Stimulated activated CD8-positive, alpha-beta memory T cell treated with anti-CD3 and anti-CD28 coated beads, Interleukin-7, amount 100 ng/mL, for 48 hours (primary cell): ENCODE results near the gene FUT3.
A peak's percentile ranks its signal among the peaks of the same experiment; 100 is the strongest.

ENCODE experiments used
- DNase-seq, 2 donors: peaks; one replicate each; pipeline ENCODE4 v3.0.0-alpha.2; 2020; ENCODE audit warnings: low read depth in 1 of 2; ENCODE audit errors: extremely low read depth in 1 of 2

The FUT3 gene

DNA sequence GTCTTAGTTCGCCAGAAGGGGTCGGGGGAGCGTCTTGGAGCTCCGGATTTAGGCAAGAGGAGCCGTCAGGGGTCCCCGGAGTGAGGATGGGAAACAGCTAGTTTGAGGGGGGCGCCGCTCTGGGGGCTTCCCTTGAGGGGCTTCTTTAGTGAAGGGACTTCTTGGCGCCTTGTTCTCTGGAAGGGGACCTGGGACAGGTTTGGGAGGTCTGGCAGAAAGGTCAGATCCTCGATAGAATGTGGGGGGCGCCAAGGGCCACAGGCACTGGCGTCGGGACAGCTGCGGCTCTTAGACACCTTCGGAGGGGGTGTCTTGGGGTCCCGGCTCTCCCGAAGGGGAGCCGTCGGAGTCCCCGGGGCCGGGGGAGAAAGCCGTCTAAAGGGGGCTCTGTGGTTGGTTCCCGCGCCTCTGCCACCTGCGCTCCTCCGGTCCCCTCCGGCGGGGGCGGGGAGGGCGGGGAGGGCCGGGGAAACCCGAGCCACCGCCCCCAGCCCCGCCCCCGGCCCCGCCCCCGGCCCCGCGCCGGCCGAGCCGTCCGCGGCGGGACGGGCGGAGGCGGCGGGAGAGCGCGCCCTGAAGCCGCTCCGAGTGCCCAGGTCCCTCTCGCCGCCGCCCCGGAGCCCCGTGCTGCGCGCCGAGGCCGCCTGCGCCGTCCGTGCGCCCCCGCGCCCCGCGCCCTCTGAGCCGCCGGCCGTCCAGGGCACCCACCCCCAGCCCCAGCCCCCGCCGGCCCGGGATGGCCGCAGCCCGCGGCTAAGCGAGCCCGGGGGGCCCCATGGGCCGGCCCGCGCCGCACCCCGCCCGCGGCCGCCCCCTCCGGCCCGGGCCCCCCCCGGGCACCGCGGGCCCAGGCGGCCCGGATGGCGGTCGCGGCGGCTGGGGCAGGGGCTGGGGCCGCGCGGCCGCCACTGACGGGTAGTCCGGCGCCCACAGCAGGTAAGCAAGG is 46.5 kb downstream of the FUT3 start, which contains the start of gene NRTN:
Gene NRTN (plus strand): TSS at position 552 of the 946 bp plus-strand sequence. CDS start 19,099 bp downstream, outside the sequence.
- DNase-seq: no peak

DNA sequence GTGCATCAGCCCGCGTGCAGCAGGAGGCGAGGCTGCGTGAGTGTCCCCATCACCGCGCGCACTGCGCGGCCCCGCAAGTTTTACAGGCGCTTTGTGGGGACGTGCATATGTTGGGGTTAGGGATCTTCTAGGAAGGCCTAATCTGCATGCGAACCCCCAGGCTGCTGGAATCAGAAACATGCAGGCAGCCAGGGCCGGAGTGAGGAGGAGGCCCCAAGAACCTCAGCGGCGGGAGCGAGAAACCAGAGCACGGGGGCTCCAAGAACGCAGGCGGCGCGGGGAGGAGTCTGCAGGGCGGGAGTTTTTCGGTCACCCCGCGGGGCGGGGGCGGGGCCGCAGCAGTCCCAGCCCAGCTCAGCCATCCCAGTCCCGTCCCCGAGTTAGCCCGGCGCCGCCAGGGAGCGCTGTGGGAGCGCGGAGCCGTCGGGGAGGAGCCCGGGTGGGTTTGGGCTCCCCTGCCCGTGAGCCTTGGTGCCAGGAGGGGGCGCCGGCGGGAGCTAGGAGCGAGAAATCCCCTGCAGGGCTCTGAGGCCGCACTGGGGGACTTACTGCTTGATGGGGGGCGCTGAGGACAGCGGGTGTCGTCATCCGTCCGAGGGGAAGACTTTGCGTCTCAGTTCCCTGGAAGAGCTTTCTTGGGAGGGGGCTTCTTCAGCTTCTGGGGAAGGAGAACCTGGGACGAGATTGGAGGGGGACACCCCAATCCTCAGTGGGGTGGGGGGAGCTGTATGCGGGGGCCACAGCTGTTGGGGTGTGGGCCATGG is 47.3 kb downstream of the FUT3 start:
- peak; percentile 90 to 92 for DNase-seq

DNA sequence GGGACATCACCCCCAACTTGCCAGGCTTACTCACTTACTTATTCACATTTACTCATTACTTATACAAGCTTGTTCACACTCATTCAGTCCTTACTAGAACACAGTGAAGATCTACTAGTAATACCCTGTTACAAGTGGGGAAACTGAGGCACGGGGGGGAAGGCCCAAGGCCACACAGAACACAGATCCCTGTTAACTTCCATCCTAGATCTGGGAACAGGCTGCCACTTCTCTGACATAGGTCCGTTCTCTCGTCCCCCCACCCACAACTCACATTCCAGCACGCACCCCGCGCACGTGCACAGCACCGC is 47.9 kb downstream of the FUT3 start:
- DNase-seq: no peak

DNA sequence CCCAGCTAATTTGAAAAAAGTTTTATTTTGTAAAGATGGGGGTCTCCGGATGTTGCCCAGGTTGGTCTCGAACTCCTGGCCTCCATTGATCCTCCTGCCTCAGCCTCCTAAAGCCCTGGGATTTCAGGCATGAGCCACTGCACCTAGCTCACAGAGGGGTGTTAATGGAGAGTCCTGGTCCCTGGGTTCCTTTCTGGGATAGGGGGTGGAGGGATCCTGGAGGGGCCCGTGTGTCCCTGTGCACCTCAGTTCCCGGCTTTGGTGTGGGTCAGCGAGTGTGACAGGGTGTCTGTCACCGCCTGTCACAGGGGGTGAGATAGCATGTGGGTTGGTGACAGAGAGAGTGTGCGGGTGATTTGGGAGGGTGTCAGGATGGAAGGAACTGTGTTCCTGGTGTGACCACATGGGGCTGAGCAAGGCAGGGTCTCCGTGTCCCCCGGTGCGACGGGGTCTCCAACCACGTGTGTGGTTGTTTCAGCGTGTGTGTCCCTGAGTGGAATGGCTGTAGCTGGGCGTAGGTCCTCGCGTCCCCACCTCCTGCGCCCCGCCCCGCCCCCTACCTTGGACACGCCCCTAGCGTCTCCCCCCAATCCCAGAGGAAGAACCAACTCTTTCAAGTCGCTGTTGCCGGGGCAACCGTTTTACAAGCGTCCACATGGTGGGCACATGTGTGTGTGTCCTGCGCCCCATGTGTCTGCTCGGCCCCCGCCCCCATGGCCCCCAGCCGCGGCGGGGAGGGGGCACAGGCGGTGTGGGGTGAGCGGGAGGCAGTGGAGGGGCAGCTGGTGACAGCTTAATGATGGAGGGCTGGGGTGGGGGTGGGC is 49.2 kb downstream of the FUT3 start:
- DNase-seq: no peak

DNA sequence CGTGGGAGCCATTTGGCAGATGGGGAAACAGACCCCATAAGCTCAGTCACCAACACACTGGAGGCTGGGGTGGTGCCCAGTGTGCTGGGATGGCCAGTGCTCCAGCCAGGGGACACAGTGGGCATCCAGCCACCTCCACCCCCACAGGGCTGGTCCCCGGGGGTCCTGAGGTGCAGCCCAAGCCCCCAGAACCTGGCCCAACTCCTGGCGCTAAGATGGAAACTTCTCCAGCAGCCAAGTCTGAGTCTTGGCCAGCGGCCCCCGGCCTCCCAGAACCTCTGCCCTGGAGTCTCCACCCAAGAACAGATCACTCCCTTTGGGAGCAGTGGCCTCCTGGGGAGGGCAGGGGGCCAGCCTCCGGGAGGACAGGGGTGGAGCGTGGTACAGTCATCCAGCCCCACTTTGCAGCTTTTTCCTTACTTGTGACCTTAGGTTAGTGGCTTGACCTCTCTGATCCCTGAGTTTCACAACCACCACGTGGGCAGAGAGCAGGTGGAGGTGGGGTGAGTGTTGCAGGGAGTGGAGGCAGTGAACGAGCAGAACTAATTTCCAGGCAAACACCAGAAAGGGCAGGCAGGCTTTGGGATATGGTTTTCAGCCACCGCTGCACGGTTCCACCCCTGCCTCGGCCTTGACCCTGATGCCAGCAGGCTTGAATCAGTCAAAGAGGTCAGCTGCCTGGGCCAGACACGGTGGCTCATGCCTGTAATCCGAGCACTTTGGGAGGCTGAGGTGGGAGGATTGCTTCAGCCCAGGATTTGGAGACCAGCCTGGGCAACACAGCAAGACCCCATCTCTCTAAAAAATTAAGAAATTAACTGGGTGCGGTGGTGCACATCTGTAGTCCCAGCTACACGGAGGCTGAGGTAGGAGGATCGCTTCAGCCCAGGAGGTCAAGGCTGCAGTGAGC is 50.6 kb downstream of the FUT3 start:
- DNase-seq: no peak

DNA sequence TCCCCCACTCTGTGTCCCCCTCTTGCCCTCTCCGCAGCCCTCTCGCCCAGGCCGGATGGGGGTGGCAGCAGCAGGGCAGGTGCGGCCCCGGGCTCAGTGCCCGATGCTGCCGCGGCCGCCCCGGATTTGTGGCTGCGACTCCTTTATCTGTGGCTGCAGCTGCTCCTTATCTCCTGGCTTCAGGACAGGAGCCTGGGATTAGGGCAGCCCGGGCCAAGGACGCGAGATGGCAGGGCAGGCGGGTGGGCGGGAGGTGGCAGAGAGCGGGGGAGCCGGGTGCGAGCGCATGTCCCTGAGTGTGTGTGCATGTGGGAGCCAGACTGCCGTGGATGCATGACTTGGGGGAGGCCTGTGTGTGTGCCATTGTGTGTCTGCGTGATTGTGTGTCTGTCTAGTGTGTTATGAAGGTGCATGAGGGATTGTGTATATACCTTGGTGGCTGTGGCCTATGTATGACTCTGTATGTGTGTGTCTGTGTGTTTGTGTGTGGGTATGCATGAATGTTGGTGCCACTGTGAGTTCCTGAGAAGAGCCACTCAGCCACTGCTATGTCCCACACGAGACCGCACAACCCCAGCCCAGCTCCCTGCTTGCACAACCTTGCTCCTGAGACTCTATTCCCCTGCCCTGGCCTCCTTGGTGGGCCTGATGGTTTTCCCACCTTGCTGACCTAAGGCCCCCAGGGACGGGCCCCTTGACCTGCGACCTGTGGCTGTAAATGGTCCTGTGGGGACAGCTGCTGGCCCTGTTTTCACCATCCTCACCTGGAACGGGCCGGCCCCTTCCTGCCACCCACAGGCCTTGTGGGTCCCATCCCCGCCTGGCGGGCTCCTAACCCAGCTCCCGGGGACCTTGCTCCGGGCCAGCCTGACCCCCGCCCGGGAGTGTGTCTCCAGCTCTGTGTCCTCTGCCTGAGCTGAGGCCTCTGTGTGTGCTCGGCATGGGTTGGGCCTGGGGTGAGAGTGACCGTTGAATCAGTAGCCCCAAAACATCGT is 51.7 kb downstream of the FUT3 start:
- DNase-seq: no peak

DNA sequence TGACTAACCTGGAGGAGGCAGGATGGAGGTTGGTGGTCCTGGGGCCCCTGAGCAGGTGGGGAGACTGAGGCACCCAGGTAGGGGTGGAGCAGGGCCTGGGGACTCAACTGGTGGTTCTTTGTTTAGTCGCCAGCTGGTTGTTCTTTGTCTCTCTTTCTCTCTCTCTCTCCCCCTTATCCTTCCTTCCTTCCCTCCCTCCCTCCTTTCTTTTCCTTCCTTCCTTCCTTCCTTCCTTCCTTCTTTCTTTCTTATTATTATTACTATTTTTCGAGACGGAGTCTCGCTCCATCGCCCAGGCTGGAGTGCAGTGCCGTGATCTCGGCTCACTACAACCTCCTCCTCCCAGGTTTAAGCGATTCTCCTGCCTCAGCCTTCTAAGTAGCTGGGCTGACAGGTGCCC is 53.0 kb downstream of the FUT3 start:
- no peak for DNase-seq

DNA sequence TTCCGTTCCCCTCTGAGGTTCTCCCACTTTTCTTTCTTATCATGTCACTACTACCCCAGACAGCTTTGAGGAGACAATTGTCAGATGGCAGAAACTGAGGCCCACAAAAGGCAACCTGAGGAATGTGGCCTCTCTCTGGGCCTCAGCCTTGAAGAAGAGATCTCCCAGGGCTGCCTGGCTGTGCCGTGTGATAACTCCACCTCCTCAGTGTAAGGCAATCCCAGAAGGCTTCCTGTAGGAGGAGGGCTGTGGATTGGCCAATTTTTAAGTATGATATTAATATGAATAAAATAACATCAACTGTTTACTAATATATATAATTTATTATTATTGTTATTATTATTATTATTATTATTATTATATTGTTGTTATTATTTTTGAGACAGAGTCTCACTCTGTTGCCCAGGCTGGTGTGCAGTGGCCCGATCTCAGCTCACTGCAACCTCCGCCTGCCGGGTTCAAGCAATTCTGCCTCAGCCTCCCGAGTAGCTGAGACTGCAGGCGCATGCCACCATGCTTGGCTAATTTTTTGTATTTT is 55.8 kb downstream of the FUT3 start:
- no peak for DNase-seq

DNA sequence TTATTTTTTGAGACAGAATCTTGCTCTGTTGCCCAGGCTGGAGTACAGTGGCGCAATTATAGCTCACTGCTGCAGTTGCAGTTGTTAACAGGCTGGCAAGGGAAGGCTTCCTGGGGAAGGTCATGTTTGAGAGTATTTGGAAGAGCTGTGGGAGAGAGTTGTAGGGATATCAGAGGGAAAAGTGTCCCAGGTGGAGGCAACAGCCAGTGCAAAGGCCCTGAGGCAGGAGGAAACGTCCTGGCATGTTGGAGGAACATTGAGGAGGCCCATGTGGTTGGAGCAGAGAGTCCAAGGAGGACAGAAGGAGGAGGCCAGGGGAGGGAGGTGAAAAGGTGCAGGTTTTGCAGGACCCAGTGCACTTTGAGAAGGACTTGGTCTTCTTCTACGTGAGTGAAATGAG is 58.1 kb downstream of the FUT3 start:
- DNase-seq: no peak
